SK-N-SH (cell line): Measurements from ENCODE around the gene LBR.

ENCODE experiments used
- CTCF ChIP-seq: fragments of 200-600 bp; sonication (generic); IDR thresholded peaks from 2 replicates; pipeline ENCODE4 v1.6.1; 2017; ENCODE audit warnings: antibody characterized with exemption, mild to moderate bottlenecking, moderate library complexity
- MAX ChIP-seq: IDR thresholded peaks from 2 replicates; pipeline ENCODE4 v1.4.0; 2012; ENCODE audit warnings: low read depth
- USF2 ChIP-seq: fragments of 150-350 bp; IDR thresholded peaks from 2 replicates; pipeline ENCODE4 v1.6.1; 2017; ENCODE audit warnings: antibody characterized with exemption, low read length, low read depth, borderline replicate concordance

GRCh38 chr1:225442123-225442505 is 14.3 kb upstream of the LBR start:
- TF ChIP-seq USF2 = no peak
- TF ChIP-seq MAX = no peak
- no peak for TF ChIP-seq CTCF
